ENCODE results near the gene LRRC61. TPM values are rescaled to one million over a fixed set of nuclear protein-coding genes. Genes with fewer than 3 reads are reported as not detected.

Gene LRRC61
- total and polyA plus RNA-seq, 2 of the 13 experiments (the other 11 are each of a cell fraction or from before 2014, with no cell fraction given): 33.0 to 34.8 TPM

- TF ChIP-seq, protein P1, sequence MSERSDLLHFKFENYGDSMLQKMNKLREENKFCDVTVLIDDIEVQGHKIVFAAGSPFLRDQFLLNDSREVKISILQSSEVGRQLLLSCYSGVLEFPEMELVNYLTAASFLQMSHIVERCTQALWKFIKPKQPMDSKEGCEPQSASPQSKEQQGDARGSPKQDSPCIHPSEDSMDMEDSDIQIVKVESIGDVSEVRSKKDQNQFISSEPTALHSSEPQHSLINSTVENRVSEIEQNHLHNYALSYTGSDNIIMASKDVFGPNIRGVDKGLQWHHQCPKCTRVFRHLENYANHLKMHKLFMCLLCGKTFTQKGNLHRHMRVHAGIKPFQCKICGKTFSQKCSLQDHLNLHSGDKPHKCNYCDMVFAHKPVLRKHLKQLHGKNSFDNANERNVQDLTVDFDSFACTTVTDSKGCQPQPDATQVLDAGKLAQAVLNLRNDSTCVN (CRISPR knock-in tag; IDR thresholded peaks at IDR 0.05; ENCODE audit: borderline replicate concordance): no peak
- 0 out of 2 replicates have a peak, but pooled peaks have one; percentile 21 for TF ChIP-seq MEF2D (CRISPR knock-in tag; IDR thresholded peaks at IDR 0.05)
- peak; percentile 59 for TF ChIP-seq ZFX (CRISPR knock-in tag; IDR thresholded peaks at IDR 0.05; ENCODE audit: low read depth)
- peak; percentile 64; the same call in 1 of the 2 replicates for TF ChIP-seq GABPB1 (CRISPR knock-in tag; IDR thresholded peaks at IDR 0.05)
- no peak for TF ChIP-seq TFDP2 (CRISPR knock-in tag; IDR thresholded peaks at IDR 0.05)
- TF ChIP-seq PAXIP1 (CRISPR knock-in tag; conservative IDR thresholded peaks at IDR 0.05): 0 out of 2 replicates have a peak, but pooled peaks have one; percentile 26
- no peak for TF ChIP-seq RXRA (CRISPR knock-in tag; IDR thresholded peaks at IDR 0.05)
- no peak for TF ChIP-seq ZNF572 (CRISPR knock-in tag; IDR thresholded peaks at IDR 0.05)
- no peak for TF ChIP-seq FLYWCH1 (CRISPR knock-in tag; IDR thresholded peaks at IDR 0.05)
- TF ChIP-seq AHR (CRISPR knock-in tag; IDR thresholded peaks at IDR 0.05): 0 out of 2 replicates have a peak, but pooled peaks have one; percentile 34
- peak; percentile 20; the same call in 1 of the 2 replicates for TF ChIP-seq CCDC6 (CRISPR knock-in tag; IDR thresholded peaks at IDR 0.05)
- TF ChIP-seq ARHGAP35 (CRISPR knock-in tag; IDR thresholded peaks at IDR 0.05; ENCODE audit: borderline replicate concordance): 0 out of 2 replicates have a peak, but pooled peaks have one; percentile 31
- no peak for TF ChIP-seq IRF1 (CRISPR knock-in tag; IDR thresholded peaks at IDR 0.05; ENCODE audit: low read depth)
- no peak for TF ChIP-seq ZNF337 (CRISPR knock-in tag; IDR thresholded peaks at IDR 0.05; ENCODE audit: borderline replicate concordance, low read depth)
- TF ChIP-seq ZNF430 (CRISPR knock-in tag; IDR thresholded peaks at IDR 0.05): peak; percentile 51; the same call in 1 of the 2 replicates
- peak; percentile 16; the same call in 1 of the 2 replicates for TF ChIP-seq ZBTB7A (CRISPR knock-in tag; IDR thresholded peaks at IDR 0.05)
- no peak for TF ChIP-seq ZNF782 (CRISPR knock-in tag; IDR thresholded peaks at IDR 0.05; ENCODE audit: borderline replicate concordance)
- TF ChIP-seq KLF12 (CRISPR knock-in tag; IDR thresholded peaks at IDR 0.05; ENCODE audit: borderline replicate concordance): no peak
- TF ChIP-seq ESRRA (CRISPR knock-in tag; IDR thresholded peaks at IDR 0.05; ENCODE audit: low read depth): 0 out of 2 replicates have a peak, but pooled peaks have one; percentile 21
- peak; percentile 41; the same call in 1 of the 2 replicates for TF ChIP-seq SIN3A (IDR thresholded peaks at IDR 0.05; ENCODE audit: borderline replicate concordance, low read depth, low read length)
- TF ChIP-seq MED13 (CRISPR knock-in tag; IDR thresholded peaks at IDR 0.05): no peak
- TF ChIP-seq HNRNPK (IDR thresholded peaks at IDR 0.05; ENCODE audit: low read depth, low read length, poor library complexity, severe bottlenecking): no peak
- TF ChIP-seq CBX5 (CRISPR knock-in tag; IDR thresholded peaks at IDR 0.05; ENCODE audit: borderline replicate concordance): no peak; the same call in 1 of the 2 replicates
These were observed 17.0 kb downstream of the LRRC61 start (continued) for GRCh38 chr7:150340024-150340749.

Data from HepG2 (cell line).